Prostate gland (tissue), 2 donors: ENCODE measurements around the gene ANKRD23. TPM values are rescaled to one million over a fixed set of nuclear protein-coding genes. Genes with fewer than 3 reads are reported as not detected.

Experiments
- DNase-seq: peaks from one replicate; pipeline ENCODE4 v3.0.0-alpha.2; 2019; ENCODE audit warnings: low spot score
- H3K27ac ChIP-seq, 2 donors: fragments of 200-600 bp; sonication (generic); 2 replicates each; pipeline ENCODE4 v1.5.1; 2017 to 2019
- H3K27me3 ChIP-seq: fragments of 200-600 bp; sonication (generic); replicated peaks from 2 replicates; pipeline ENCODE4 v1.5.1; 2019; ENCODE audit not compliant: insufficient read depth
- H3K36me3 ChIP-seq, 2 donors: fragments of 200-600 bp; sonication (generic); 1 replicate in 1 of 2; 2 replicates in 1 of 2; pipeline versions ENCODE4 v1.5.1 to v1.8.1; 2017 to 2019
- H3K4me1 ChIP-seq: fragments of 200-600 bp; sonication (generic); replicated peaks from 2 replicates; pipeline ENCODE4 v1.5.1; 2019
- H3K4me3 ChIP-seq, 2 donors: fragments of 200-600 bp; sonication (generic); 2 replicates each; pipeline ENCODE4 v1.5.1; 2017 to 2019
- H3K9me3 ChIP-seq: fragments of 200-600 bp; sonication (generic); 2 replicates; pipeline ENCODE4 v1.5.1; 2017
- CTCF ChIP-seq, 4 experiments: fragments of 200-600 bp in 2 of 4; fragments of 450-650 bp in 2 of 4; sonication (generic) in 2 of 4; IDR thresholded peaks; 1 replicate in 3 of 4; 2 replicates in 1 of 4; pipeline ENCODE4 v1.5.1; 2016 to 2019; ENCODE audit warnings: antibody characterized with exemption in 4 of 4, mild to moderate bottlenecking in 2 of 4, moderate library complexity in 2 of 4
- POLR2A ChIP-seq: fragments of 450-650 bp; IDR thresholded peaks from one replicate; pipeline ENCODE4 v1.6.1; 2016; ENCODE audit warnings: antibody characterized with exemption, mild to moderate bottlenecking
- POLR2AphosphoS5 ChIP-seq: sonication (generic); formaldehyde crosslinking; IDR thresholded peaks from one replicate; pipeline ENCODE4 v1.6.1; 2017; ENCODE audit warnings: antibody characterized with exemption
- WGBS: methylation state at CpG from one replicate; pipeline ENCODE4 v1.1.5; 2018; 5-methylcytosine and 5-hydroxymethylcytosine counted together
- intact Hi-C: fragments of 100-400 bp; cut with DNase I; formaldehyde crosslinking; loops from one replicate; pipeline ENCODE4 v1.14.2; 2022
- total RNA-seq, 2 donors: library from RNA; depleted of rRNA; stranded (reverse); fragments of >200 nt; gene quantifications; one replicate each; pipeline ENCODE4 v1.1.0, GENCODE V29; 2016

The ANKRD23 gene
- total RNA-seq, 2 donors from 2014 or later, result 11.4 to 15.2 TPM

- intact Hi-C loops, result no loop called here
- H3K27ac ChIP-seq, result peak overlapping the region in 1 of 2 donors; percentile 21
- DNase-seq, result no peak
- no peaks in the 10 kb centered on the region for H3K27me3 ChIP-seq
- peaks cover 7 to 8% of the 10 kb centered on the region in 2 donors for H3K36me3 ChIP-seq
- peaks cover 8% of the 10 kb centered on the region for H3K4me1 ChIP-seq
- H3K4me3 ChIP-seq, result no peak overlapping the region
- 49% methylated on average over 6 of the region's 6 CpGs for WGBS
- TF ChIP-seq POLR2AphosphoS5 (peak; percentile 8), CTCF (IDR thresholded peaks at IDR 0.05) (no peak)
- H3K9me3 ChIP-seq, result no peaks in the 10 kb centered on the region
Observed at GRCh38 chr2:96824079-96824870, 19.5 kb downstream of the ANKRD23 start.

GRCh38 chr2:96823198-96823597 is 20.6 kb downstream of the ANKRD23 start:
- no peaks in the 10 kb centered on the region for H3K27me3 ChIP-seq
- peaks cover 13% of the 10 kb centered on the region for H3K4me1 ChIP-seq
- peaks cover 6 to 8% of the 10 kb centered on the region in 2 donors for H3K36me3 ChIP-seq
- 69% methylated on average over 10 of the region's 11 CpGs for WGBS
- H3K9me3 ChIP-seq, result no peaks in the 10 kb centered on the region
- no peak overlapping the region for H3K4me3 ChIP-seq
- intact Hi-C loops, result no loop called here
- no peak for DNase-seq
- peak overlapping the region; percentile 15 to 21 for H3K27ac ChIP-seq
- TF ChIP-seq POLR2A, result no peak
- TF ChIP-seq CTCF (IDR thresholded peaks at IDR 0.05), result no peak
- no peak for TF ChIP-seq POLR2AphosphoS5

- Histone ChIP-seq H3K27me3 (no peaks in the 10 kb centered on the region), H3K4me3 (no peak overlapping the region), H3K4me1 (peaks cover 15% of the 10 kb centered on the region), H3K9me3 (no peaks in the 10 kb centered on the region), H3K36me3 (peaks cover 2 to 5% of the 10 kb centered on the region in 2 donors), H3K27ac (peak overlapping the region in 1 of 2 donors; percentile 15)
- TF ChIP-seq POLR2AphosphoS5 (no peak), POLR2A (no peak), CTCF (IDR thresholded peaks at IDR 0.05) (no peak)
- WGBS, result 55% methylated on average over 4 of the region's 4 CpGs
- intact Hi-C loops, result no loop called here
- no peak for DNase-seq
Observed at GRCh38 chr2:96822786-96823185, 21.0 kb downstream of the ANKRD23 start.

GRCh38 chr2:96821113-96821675 is 22.6 kb downstream of the ANKRD23 start:
- 56% methylated on average over 11 of the region's 11 CpGs for WGBS
- Histone ChIP-seq H3K4me3 (no peak overlapping the region), H3K27ac (no peak overlapping the region), H3K9me3 (no peaks in the 10 kb centered on the region), H3K4me1 (peaks cover 22% of the 10 kb centered on the region), H3K27me3 (no peaks in the 10 kb centered on the region), H3K36me3 (no peaks in the 10 kb centered on the region)
- TF ChIP-seq POLR2A (no peak), POLR2AphosphoS5 (no peak), CTCF (IDR thresholded peaks at IDR 0.05) (no peak)
- intact Hi-C loops, result no loop called here
- no peak for DNase-seq
